T-helper 1 cell treated with Interleukin-12 subunit alpha and Interleukin-12 subunit beta and Interleukin-4 antibody, amounts not matched to agents 30 ng/mL and 1 ng/mL, for 36 hours (primary cell): ENCODE results near the gene SLX4. TPM values are rescaled to one million over a fixed set of nuclear protein-coding genes. Genes with fewer than 3 reads are reported as not detected.

Experiments used
- intact Hi-C: fragments of 100-400 bp; cut with micrococcal nuclease; formaldehyde crosslinking; loops from one replicate; pipeline ENCODE4 v1.15.1; 2024
- total RNA-seq: library from RNA; stranded (reverse); gene quantifications from 2 replicates; pipeline ENCODE4 v1.2.3, GENCODE V29; 2022

Gene SLX4
- total RNA-seq, 1 donor from 2014 or later = 12.0 TPM

GRCh38 chr16:3601614-3602319 is 9.6 kb downstream of the SLX4 start:
- intact Hi-C loops = no loop called here

GRCh38 chr16:3599922-3600321 is 11.5 kb downstream of the SLX4 start:
- intact Hi-C loops = no loop called here

- intact Hi-C loops = no loop called here
Observed at GRCh38 chr16:3599121-3599520, 12.3 kb downstream of the SLX4 start.

- intact Hi-C loops = no loop called here
Observed at GRCh38 chr16:3598236-3598635, 13.2 kb downstream of the SLX4 start.

DNA sequence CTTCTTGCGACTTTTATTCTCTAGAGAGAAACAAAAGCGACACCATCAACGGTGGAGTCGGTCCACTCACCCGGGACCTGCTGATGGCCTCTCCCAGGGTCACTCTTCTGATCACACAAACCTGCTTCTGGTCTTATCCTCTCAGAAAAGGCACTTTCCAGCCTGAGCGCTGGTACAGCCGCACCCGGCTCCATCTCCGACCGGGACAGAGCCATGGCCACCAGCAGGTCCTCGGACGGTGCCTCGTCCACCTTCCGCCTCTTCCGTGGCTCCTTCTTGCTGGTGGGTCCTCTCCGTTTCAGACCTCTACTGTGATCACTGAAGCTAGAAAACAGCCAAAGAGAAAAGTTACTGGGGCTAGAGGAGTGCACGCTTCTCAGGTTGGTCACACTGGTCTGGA is 13.7 kb downstream of the SLX4 start:
- intact Hi-C loops = no loop called here

DNA sequence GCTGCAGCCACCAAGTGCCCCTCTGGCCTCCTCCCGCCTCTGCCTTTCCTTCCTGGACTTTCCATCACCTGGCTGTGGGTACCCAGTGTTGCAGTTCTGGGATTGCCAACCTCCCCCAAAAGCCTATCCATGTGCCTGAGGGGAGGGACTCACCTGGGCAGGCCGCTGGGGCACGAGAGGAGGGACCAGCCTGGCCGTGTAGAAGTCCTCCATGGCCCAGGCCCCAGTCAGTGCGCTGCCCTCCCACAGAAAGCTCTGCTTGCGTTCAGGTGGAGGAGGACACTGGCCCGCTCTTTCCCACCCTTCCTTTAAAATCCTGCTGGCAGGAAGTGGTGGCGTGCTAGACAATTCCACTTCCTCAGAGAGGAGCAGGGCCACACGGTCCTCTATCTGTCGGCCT is 14.2 kb downstream of the SLX4 start:
- intact Hi-C loops = no loop called here

GRCh38 chr16:3596101-3596861 is 15.1 kb downstream of the SLX4 start:
- intact Hi-C loops = no loop called here

DNA sequence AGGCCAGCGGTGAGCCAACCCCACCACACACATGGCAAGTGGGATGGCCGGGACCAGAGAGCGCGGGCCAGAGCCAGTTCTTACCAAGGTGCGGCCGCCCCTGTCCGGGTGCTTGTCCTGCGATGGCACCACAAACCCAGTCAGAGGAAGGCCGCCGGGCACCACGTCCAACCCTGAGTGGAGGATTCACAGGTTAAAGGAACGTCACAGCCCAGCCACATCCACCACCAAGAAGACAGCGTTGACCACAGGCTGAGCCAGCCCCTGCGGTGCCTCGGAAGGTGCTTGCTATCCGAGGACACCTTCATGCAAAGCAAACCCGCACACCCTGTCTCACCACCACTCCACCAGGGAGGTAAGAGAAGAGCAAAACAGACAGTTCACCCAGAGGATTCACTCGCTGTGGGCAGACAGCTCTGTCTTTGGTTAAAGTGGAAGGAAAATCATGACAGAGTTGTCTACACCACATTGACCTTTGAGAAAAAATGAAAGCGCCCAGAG is 15.8 kb downstream of the SLX4 start:
- intact Hi-C loops = no loop called here

- intact Hi-C loops = no loop called here
Observed at GRCh38 chr16:3595110-3595486, 16.3 kb downstream of the SLX4 start.

DNA sequence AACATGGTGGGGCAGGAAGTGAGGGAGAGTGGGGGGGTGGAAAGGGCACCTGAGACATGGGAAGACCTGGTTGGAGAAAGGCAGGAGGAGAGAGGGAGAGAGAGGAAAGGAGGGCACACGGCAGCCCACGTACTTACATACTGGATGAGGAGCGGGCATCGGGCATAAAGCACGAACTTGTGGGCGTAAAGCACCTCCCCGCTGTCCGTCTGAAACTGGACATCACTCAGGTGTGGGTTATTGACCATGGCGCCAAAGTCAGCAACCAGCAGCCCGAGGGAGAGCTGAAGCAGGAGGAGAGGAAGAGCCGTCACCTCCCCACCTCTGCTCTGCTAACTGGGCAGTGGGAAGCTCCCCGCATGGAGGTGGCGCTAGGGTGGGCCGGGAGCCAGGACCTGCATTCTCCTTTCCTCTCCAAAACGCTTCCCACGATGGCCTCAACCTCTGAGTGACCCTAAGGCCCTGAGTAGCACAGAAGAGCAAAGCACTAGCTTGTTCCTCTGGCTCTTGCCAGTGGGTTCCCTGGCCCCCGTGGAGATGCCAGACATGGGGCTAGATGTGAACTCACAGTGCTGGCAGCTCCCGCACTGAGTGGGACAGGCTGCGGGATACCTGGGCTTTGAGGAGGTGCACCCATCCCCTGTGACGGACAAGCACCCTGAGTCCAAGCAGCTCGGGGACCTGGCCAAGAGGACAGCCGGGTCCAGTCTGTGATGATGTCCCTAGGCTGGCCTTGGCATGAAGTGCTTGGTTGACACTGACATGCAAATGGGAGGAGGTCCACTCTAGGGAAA is 16.9 kb downstream of the SLX4 start:
- intact Hi-C loops = no loop called here

GRCh38 chr16:3592559-3592958 is 18.8 kb downstream of the SLX4 start:
- intact Hi-C loops = no loop called here

- intact Hi-C loops = no loop called here
Observed at GRCh38 chr16:3591991-3592390, 19.4 kb downstream of the SLX4 start.

DNA sequence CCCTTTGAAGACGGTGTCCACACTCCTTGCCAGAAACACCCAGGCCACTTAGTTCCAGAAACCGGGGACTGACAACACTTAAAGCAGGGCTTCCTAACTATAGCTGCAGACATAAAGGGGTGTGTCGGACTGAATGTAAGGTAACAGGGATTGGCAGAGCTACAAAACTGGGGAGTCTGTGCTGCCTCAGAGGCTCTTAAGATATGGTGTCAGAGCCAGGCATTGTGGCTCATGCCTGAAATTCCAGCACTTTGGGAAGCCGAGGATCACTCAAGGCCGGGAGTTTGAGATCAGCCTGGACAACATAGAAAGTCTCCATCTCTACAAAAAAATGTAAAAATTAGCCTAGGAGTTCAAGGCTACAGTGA is 20.0 kb downstream of the SLX4 start:
- intact Hi-C loops = no loop called here

DNA sequence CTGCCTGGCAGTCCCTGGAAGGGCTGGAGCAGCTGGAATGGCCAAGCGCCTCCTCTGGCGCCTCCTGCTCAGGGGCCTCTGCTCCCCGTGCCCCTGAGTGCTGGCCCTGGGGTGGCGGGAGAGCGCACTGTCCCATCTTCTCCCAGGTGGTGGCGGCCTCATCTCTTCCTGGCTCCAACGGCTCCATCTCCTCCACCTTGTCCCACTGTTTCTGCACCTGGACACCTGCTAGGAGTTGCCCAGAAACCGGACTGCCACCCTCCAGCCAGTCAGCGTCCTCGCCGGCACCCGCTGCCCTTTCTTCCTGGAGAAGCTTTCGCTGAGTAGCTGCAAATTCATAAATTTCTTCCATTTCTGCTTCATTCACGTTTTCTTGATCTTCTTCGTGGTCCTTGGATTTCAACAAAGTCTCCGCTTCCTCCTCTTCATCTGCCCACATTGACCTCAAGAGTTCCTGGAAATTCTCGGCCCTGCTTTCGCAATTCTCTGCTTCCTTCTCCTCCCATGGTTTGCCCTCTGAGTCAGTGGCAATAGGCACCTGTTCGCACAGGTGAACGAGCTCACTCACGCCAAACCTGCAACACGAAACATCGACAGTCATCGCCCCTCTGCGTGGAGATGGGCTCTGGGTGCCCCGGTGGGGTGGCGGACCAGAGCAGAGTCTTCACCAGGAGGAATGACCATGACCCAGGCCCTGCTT is 20.5 kb downstream of the SLX4 start:
- intact Hi-C loops = no loop called here

DNA sequence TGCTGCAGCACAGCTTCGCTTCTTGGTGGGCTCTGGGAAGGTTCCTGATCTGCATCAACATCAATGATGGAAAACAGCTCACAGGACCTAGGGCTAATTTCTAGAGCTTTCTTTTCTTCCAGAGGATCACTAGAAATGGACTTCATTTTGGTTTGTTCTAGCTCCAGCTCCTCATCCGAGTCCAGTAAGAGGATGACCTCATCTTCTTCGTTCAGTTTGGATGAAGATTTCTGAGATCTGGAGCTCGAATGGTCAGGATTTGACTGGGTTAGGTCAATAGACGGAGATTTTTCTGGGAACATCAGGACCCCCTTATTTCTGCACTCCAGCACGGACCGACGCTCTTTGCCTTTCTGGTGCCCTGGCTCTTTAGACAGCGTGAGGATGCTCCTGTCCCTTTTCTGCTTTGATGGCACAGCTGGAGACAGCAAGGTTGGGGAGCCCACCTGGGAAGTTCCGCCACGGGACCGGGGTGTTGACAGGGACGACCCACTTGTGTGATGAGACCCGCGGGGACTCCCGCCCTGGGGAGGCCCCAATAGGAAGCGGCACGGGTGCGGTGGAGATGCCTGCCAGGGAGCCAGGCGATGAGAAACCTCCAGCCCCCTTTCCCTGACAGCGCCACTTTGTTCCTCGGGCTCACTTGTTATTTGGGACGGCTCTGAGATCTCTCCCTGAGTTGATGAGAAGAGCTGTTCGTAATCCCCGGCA is 21.3 kb downstream of the SLX4 start:
- intact Hi-C loops = no loop called here

DNA sequence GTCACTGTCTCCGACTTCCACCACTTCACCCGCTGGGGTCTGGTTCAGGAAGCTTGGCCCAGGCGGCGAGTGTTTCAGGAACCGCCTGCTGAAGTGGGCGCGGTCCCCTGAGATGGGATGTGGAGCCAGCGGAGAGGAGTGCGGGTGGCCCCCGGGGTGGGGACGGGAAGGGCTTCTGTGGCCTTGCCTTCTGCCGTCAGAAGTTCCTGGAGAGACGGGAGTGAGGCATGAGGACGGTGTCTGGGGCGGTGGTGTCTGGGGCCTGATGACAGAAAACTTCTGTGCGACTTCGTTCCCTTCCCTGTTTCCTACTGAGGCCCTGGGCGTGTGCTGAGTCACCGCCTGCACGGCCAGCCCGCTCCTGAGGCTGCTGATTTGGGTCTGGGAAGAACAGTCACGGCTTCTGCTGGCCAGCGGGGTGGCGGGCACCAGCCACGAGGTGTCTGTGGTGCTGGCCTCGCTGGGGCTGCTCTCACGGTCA is 21.9 kb downstream of the SLX4 start:
- intact Hi-C loops = no loop called here

DNA sequence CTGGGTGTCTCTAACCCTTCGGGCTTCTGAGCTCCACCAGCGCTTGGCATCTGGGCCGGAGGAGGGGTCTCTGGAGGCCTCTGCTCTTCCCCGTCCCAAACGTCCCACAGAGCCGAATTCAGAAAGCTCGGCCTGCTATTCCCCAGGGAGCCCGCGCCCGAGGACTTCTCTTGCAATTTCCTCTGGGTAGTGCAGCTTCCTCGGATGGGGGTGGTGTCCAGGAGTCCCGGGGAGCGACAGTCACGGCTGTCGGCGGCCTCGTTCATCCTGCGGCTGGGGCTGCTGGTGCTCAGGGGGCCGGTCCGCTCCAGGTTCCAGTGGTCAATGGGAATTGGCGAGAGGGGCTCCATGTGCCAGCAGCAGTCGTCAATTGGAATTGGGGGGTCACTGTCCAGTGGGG is 22.4 kb downstream of the SLX4 start:
- intact Hi-C loops = no loop called here

- intact Hi-C loops = no loop called here
Observed at GRCh38 chr16:3587547-3588110, 23.8 kb downstream of the SLX4 start.

- intact Hi-C loops = no loop called here
Observed at GRCh38 chr16:3584412-3584811, 27.0 kb downstream of the SLX4 start.

DNA sequence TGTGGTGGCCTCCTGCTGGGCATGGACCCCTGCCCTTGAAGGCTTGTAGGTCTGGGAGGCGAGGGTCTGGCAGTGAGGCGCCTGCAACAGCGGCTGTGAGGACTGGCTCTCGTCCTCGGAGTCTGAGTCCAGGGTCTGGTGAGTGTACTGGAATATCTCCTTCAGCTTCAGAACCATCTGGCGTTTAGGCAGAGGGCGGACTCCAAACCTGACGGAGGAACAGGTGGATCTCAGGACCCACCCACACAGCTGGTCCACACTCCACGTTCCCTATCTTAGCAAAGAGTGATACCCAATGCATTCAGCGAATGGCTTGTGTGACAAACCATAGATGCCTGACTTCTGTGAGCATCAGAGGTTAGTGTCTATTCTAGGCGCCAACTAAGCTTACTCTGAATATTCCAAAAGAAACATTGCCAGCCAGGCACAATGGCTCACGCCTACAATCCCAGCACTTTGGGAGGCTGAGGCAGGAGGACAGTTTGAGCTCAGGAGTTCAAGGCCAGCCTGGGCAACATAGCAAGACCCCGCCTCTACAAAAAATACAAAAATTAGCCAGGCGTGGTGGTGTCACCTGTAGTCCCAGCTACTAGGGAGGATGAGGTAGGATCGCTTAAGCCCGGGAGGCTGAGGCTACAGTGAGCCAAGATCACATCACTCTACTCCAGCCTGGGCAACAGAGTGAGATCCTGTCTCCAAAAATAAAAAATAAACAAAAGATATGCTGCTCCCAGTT is 27.9 kb downstream of the SLX4 start:
- intact Hi-C loops = no loop called here
